Ishikawa (cell line): ENCODE measurements around the gene GDF10.

Experiments used
- CEBPB ChIP-seq: IDR thresholded peaks from 2 replicates; pipeline ENCODE4 v1.6.1; 2012
- CREB1 ChIP-seq: IDR thresholded peaks from 2 replicates; pipeline ENCODE4 v1.6.1; 2012; ENCODE audit warnings: low read depth
- EGR1 ChIP-seq: IDR thresholded peaks from 2 replicates; pipeline ENCODE4 v1.6.1; 2012
- EP300 ChIP-seq: IDR thresholded peaks from 2 replicates; pipeline ENCODE4 v1.6.1; 2012; ENCODE audit warnings: borderline replicate concordance
- FOXM1 ChIP-seq: IDR thresholded peaks from 2 replicates; pipeline ENCODE4 v1.6.1; 2012; ENCODE audit warnings: low read depth, borderline replicate concordance
- MAX ChIP-seq: IDR thresholded peaks from 2 replicates; pipeline ENCODE4 v1.6.1; 2012
- NFIC ChIP-seq: IDR thresholded peaks from 2 replicates; pipeline ENCODE4 v1.6.1; 2012
- RAD21 ChIP-seq: IDR thresholded peaks from 2 replicates; pipeline ENCODE4 v1.6.1; 2012; ENCODE audit warnings: low read depth
- REST ChIP-seq: IDR thresholded peaks from 2 replicates; pipeline ENCODE4 v1.6.1; 2012; ENCODE audit warnings: low read depth, mild to moderate bottlenecking
- TAF1 ChIP-seq: IDR thresholded peaks from 2 replicates; pipeline ENCODE4 v1.6.1; 2012; ENCODE audit warnings: low read depth, mild to moderate bottlenecking
- TCF12 ChIP-seq: IDR thresholded peaks from 2 replicates; pipeline ENCODE4 v1.6.1; 2012; ENCODE audit warnings: low read depth
- TEAD4 ChIP-seq: IDR thresholded peaks from 2 replicates; pipeline ENCODE4 v1.6.1; 2012
- USF1 ChIP-seq: IDR thresholded peaks from 2 replicates; pipeline ENCODE4 v1.6.1; 2012
- YY1 ChIP-seq: IDR thresholded peaks from 2 replicates; pipeline ENCODE4 v1.6.1; 2012; ENCODE audit warnings: low read depth
- ZBTB7A ChIP-seq: IDR thresholded peaks from 2 replicates; pipeline ENCODE4 v1.6.1; 2012; ENCODE audit warnings: low read depth

The GDF10 gene

GRCh38 chr10:47337310-47337709, 37.3 kb downstream of the GDF10 start:
- TF ChIP-seq REST, result no peak
- TF ChIP-seq TAF1, result no peak
- no peak for TF ChIP-seq RAD21

GRCh38 chr10:47339186-47339735, 39.3 kb downstream of the GDF10 start:
- TF ChIP-seq CREB1 (no peak), TEAD4 (no peak), MAX (no peak), ZBTB7A (no peak), TCF12 (no peak), CEBPB (no peak), EP300 (no peak), YY1 (no peak), NFIC (no peak), RAD21 (no peak), FOXM1 (no peak), USF1 (no peak)

GRCh38 chr10:47339759-47340607, 40.0 kb downstream of the GDF10 start:
- TF ChIP-seq YY1 (no peak), CREB1 (no peak), ZBTB7A (no peak), MAX (no peak), EGR1 (no peak), TAF1 (no peak), NFIC (no peak), USF1 (no peak), TCF12 (no peak), FOXM1 (no peak), CEBPB (no peak), REST (no peak), RAD21 (no peak), TEAD4 (no peak), EP300 (no peak)

GRCh38 chr10:47340608-47341170, 40.7 kb downstream of the GDF10 start:
- no peak for TF ChIP-seq CREB1
- TF ChIP-seq RAD21, result peak; percentile 84

GRCh38 chr10:47344996-47345870, 45.2 kb downstream of the GDF10 start:
- no peak for TF ChIP-seq EP300
- TF ChIP-seq ZBTB7A, result no peak
- no peak for TF ChIP-seq YY1
- TF ChIP-seq REST, result no peak
